ENCODE results near the gene INHBB. TPM values are rescaled to one million over a fixed set of nuclear protein-coding genes. Genes with fewer than 3 reads are reported as not detected.

The INHBB gene
- total and polyA plus RNA-seq, 9 of the 15 experiments (the other 6 are each of a cell fraction or from before 2014, with no cell fraction given) = not detected

DNA sequence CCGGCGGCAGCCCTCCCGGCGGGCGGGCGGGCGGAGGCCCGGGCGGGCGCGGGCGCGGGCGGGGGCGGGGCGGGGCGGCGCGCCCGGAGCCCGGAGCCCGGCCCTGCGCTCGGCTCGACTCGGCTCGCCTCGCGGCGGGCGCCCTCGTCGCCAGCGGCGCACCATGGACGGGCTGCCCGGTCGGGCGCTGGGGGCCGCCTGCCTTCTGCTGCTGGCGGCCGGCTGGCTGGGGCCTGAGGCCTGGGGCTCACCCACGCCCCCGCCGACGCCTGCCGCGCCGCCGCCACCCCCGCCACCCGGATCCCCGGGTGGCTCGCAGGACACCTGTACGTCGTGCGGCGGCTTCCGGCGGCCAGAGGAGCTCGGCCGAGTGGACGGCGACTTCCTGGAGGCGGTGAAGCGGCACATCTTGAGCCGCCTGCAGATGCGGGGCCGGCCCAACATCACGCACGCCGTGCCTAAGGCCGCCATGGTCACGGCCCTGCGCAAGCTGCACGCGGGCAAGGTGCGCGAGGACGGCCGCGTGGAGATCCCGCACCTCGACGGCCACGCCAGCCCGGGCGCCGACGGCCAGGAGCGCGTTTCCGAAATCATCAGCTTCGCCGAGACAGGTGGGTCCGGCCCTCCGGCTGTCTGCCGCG lies at the start of gene INHBB (continued):
- TF ChIP-seq BRF2 (IDR thresholded peaks at IDR 0.05; ENCODE audit: borderline replicate concordance, insufficient read depth, insufficient read length) (no peak), SIN3A (IDR thresholded peaks at IDR 0.05; ENCODE audit: borderline replicate concordance in 2 of 2, control insufficient read depth in 1 of 2, low read depth in 2 of 2, low read length in 2 of 2) (no peak), ZNF76 (CRISPR knock-in tag; IDR thresholded peaks at IDR 0.05; ENCODE audit: borderline replicate concordance) (no peak), FUS (optimal IDR thresholded peaks at IDR 0.05; ENCODE audit: low read depth, low read length) (no peak), SRSF9 (IDR thresholded peaks at IDR 0.05; ENCODE audit: borderline replicate concordance, low read depth, low read length) (no peak), ELK1 (CRISPR knock-in tag; IDR thresholded peaks at IDR 0.05) (no peak)

Measured in K562 (cell line).